Thyroid gland (tissue), 4 donors: ENCODE results near the gene HAUS3.

Experiments
- POLR2A ChIP-seq, 2 donors: fragments of 450-650 bp; IDR thresholded peaks; one replicate each; pipeline ENCODE4 v1.6.1; 2017; ENCODE audit warnings: antibody characterized with exemption in 2 of 2, mild to moderate bottlenecking in 2 of 2, moderate library complexity in 1 of 2
- TF ChIP-seq, protein P1 (sequence below), 6 experiments: fragments of 200-600 bp in 3 of 6; fragments of 450-650 bp in 3 of 6; sonication (generic) in 3 of 6; IDR thresholded peaks; one replicate each; pipeline ENCODE4 v1.5.1; 2016 to 2019; ENCODE audit warnings: antibody characterized with exemption in 6 of 6, mild to moderate bottlenecking in 2 of 6, inconsistent platforms in 1 of 6, moderate library complexity in 1 of 6

DNA sequence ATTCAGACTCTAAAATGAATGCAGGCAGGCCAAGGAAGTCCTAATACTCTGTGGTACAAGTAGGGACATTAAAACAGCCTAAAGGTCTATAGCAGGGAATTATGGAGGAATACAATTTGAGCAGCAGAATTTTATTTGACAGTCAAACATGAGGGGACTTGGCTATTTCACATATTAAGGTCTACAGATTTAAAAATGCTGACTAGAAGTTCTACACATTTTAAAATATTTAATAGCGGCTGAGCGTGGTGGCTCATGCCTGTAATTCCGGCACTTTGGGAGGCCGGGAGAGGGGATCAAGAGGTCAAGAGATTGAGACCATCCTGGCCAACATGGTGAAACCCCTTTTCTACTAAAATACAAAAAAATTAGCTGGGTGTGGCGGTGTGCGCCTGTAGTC, 10.8 kb downstream of the HAUS3 start:
- TF ChIP-seq, protein P1, sequence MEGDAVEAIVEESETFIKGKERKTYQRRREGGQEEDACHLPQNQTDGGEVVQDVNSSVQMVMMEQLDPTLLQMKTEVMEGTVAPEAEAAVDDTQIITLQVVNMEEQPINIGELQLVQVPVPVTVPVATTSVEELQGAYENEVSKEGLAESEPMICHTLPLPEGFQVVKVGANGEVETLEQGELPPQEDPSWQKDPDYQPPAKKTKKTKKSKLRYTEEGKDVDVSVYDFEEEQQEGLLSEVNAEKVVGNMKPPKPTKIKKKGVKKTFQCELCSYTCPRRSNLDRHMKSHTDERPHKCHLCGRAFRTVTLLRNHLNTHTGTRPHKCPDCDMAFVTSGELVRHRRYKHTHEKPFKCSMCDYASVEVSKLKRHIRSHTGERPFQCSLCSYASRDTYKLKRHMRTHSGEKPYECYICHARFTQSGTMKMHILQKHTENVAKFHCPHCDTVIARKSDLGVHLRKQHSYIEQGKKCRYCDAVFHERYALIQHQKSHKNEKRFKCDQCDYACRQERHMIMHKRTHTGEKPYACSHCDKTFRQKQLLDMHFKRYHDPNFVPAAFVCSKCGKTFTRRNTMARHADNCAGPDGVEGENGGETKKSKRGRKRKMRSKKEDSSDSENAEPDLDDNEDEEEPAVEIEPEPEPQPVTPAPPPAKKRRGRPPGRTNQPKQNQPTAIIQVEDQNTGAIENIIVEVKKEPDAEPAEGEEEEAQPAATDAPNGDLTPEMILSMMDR (IDR thresholded peaks at IDR 0.05) = no peak
- no peak for TF ChIP-seq POLR2A (IDR thresholded peaks at IDR 0.05)
